GM21390 (cell line): ENCODE measurements around the gene GUCA1A.

Experiments used
- ATAC-seq: cut with Tn5 transposase; IDR thresholded peaks from one replicate; pipeline ENCODE4 v1.9.1; 2021; ENCODE audit not compliant: unreplicated experiment

The GUCA1A gene

GRCh38 chr6:42173101-42173500 lies at the start of gene GUCA1A:
Gene GUCA1A (plus strand): TSS chr6:42173364. CDS start chr6:42173614, 250 bp downstream.
- no peak for ATAC-seq

GRCh38 chr6:42123379-42124103 lies 49.6 kb upstream of the GUCA1A start:
- no peak for ATAC-seq

- ATAC-seq, result no peak
Measured at GRCh38 chr6:42124223-42124836, 48.8 kb upstream of the GUCA1A start.

GRCh38 chr6:42125231-42125630 lies 47.9 kb upstream of the GUCA1A start:
- no peak for ATAC-seq

GRCh38 chr6:42125663-42126062 lies 47.5 kb upstream of the GUCA1A start:
- ATAC-seq, result no peak

- no peak for ATAC-seq
Measured at GRCh38 chr6:42128460-42129359, 44.5 kb upstream of the GUCA1A start.

- ATAC-seq, result no peak
Measured at GRCh38 chr6:42129360-42129676, 43.8 kb upstream of the GUCA1A start.

- ATAC-seq, result no peak
Measured at GRCh38 chr6:42131531-42131930, 41.6 kb upstream of the GUCA1A start.

- no peak for ATAC-seq
Measured at GRCh38 chr6:42133926-42134325, 39.2 kb upstream of the GUCA1A start.

GRCh38 chr6:42135161-42135560 lies 38.0 kb upstream of the GUCA1A start:
- ATAC-seq, result no peak

GRCh38 chr6:42135722-42136121 lies 37.4 kb upstream of the GUCA1A start:
- ATAC-seq, result no peak

GRCh38 chr6:42136508-42137193 lies 36.5 kb upstream of the GUCA1A start:
- no peak for ATAC-seq

GRCh38 chr6:42137194-42137753 lies 35.9 kb upstream of the GUCA1A start:
- ATAC-seq, result no peak

GRCh38 chr6:42138190-42138589 lies 35.0 kb upstream of the GUCA1A start:
- no peak for ATAC-seq

- ATAC-seq, result no peak
Measured at GRCh38 chr6:42138630-42139619, 34.2 kb upstream of the GUCA1A start.

GRCh38 chr6:42140032-42140431 lies 33.1 kb upstream of the GUCA1A start:
- ATAC-seq, result no peak

GRCh38 chr6:42140756-42141602 lies 32.2 kb upstream of the GUCA1A start:
- ATAC-seq, result no peak

GRCh38 chr6:42141603-42142117 lies 31.5 kb upstream of the GUCA1A start:
- no peak for ATAC-seq
